GM12872 (cell line): ENCODE measurements around the gene MBD3L5.

ENCODE experiments used
- TF ChIP-seq, protein P1 (sequence below): IDR thresholded peaks from 3 replicates; pipeline ENCODE4 v1.5.1; 2011; ENCODE audit warnings: low read depth, mild to moderate bottlenecking, low read length, moderate library complexity; ENCODE audit not compliant: insufficient read depth

MBD3L5 gene

GRCh38 chr19:7074705-7075282 lies 44.4 kb downstream of the MBD3L5 start:
- TF ChIP-seq, protein P1, sequence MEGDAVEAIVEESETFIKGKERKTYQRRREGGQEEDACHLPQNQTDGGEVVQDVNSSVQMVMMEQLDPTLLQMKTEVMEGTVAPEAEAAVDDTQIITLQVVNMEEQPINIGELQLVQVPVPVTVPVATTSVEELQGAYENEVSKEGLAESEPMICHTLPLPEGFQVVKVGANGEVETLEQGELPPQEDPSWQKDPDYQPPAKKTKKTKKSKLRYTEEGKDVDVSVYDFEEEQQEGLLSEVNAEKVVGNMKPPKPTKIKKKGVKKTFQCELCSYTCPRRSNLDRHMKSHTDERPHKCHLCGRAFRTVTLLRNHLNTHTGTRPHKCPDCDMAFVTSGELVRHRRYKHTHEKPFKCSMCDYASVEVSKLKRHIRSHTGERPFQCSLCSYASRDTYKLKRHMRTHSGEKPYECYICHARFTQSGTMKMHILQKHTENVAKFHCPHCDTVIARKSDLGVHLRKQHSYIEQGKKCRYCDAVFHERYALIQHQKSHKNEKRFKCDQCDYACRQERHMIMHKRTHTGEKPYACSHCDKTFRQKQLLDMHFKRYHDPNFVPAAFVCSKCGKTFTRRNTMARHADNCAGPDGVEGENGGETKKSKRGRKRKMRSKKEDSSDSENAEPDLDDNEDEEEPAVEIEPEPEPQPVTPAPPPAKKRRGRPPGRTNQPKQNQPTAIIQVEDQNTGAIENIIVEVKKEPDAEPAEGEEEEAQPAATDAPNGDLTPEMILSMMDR = no peak

- TF ChIP-seq, protein P1 = no peak
Measured at GRCh38 chr19:7076151-7076550, 45.8 kb downstream of the MBD3L5 start.

GRCh38 chr19:7078008-7078407 lies 47.6 kb downstream of the MBD3L5 start:
- TF ChIP-seq, protein P1 = no peak
